ENCODE measurements around the gene FURIN.

Gene FURIN

GRCh38 chr15:90876512-90877170, 8.3 kb downstream of the FURIN start:
- POLR2A ChIA-PET: no interaction called here
- DNase-seq (ENCODE audit: extremely low spot score): no peak
- TF ChIP-seq CTCF (IDR thresholded peaks at IDR 0.05; ENCODE audit: control extremely low read depth, extremely low read depth, low read depth, missing control alignments): no peak
- CTCF ChIA-PET: interaction anchor here (1.0 kb wide), 1 partner anchor 10 kb away, joined by 4 read pairs; no protein-coding TSS in a partner anchor

DNA sequence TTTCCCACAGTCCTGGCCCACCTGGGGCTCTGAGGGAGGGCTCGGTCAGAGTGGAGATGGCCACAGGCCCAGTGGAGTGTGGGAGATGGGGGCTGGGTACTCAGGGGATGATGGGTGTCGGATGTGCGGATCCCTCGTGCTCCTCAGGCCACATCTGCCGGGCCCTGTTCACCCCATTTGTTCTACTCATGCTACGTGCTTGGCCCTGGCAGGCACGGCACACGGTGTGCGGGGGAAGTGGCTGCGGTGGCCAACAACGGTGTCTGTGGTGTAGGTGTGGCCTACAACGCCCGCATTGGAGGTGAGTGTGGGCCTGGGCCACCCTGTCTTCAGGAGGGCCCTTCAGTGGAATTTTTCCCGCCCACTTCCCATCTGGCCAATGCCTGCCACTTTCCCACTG, 8.9 kb downstream of the FURIN start:
- ChIA-PET POLR2A (no interaction called here), CTCF (interaction anchor here (1.0 kb wide), 1 partner anchor 9 kb away, joined by 3 read pairs; no protein-coding TSS in a partner anchor)
- TF ChIP-seq CTCF (IDR thresholded peaks at IDR 0.05; ENCODE audit: control extremely low read depth, extremely low read depth, low read depth, missing control alignments): no peak
- no peak for DNase-seq (ENCODE audit: extremely low spot score)

- no peak for DNase-seq (ENCODE audit: extremely low spot score)
- ChIA-PET POLR2A (no interaction called here), CTCF (interaction anchor here (1.0 kb wide), 1 partner anchor 9 kb away, joined by 3 read pairs; no protein-coding TSS in a partner anchor)
- TF ChIP-seq CTCF (IDR thresholded peaks at IDR 0.05; ENCODE audit: control extremely low read depth, extremely low read depth, low read depth, missing control alignments): no peak
Observed at GRCh38 chr15:90877996-90878395, 9.6 kb downstream of the FURIN start.

DNA sequence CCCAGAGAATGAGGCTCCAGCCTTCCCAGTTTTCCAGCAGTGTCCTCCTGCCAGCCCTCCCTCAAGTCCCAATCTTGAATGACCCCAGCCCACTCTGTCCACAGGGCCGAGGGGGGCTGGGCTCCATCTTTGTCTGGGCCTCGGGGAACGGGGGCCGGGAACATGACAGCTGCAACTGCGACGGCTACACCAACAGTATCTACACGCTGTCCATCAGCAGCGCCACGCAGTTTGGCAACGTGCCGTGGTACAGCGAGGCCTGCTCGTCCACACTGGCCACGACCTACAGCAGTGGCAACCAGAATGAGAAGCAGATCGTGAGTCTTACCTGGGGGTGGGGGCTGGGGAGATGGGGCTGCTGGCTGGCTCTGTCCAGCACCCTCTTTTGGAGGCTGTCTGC, 10.3 kb downstream of the FURIN start:
- TF ChIP-seq CTCF (IDR thresholded peaks at IDR 0.05; ENCODE audit: control extremely low read depth, extremely low read depth, low read depth, missing control alignments): no peak
- POLR2A ChIA-PET: no interaction called here
- CTCF ChIA-PET: no interaction called here
- no peak for DNase-seq (ENCODE audit: extremely low spot score)

GRCh38 chr15:90879730-90880366, 11.5 kb downstream of the FURIN start:
- POLR2A ChIA-PET: no interaction called here
- no peak for TF ChIP-seq CTCF (IDR thresholded peaks at IDR 0.05; ENCODE audit: control extremely low read depth, extremely low read depth, low read depth, missing control alignments)
- DNase-seq (ENCODE audit: extremely low spot score): no peak
- CTCF ChIA-PET: no interaction called here

GRCh38 chr15:90880381-90881145, 12.2 kb downstream of the FURIN start:
- CTCF ChIA-PET: no interaction called here
- POLR2A ChIA-PET: no interaction called here
- no peak for TF ChIP-seq CTCF (IDR thresholded peaks at IDR 0.05; ENCODE audit: control extremely low read depth, extremely low read depth, low read depth, missing control alignments)
- DNase-seq (ENCODE audit: extremely low spot score): no peak

Data from GM10248 (cell line).